Upper lobe of left lung (tissue), 4 donors: ENCODE measurements around the gene MARK3.
"Not testable (repeated sequence)": the region's sequence is repeated elsewhere in the genome, so short reads cannot be mapped to it uniquely, and the experiment has no call there.

Experiments
- POLR2A ChIP-seq, 4 donors: fragments of 450-650 bp; IDR thresholded peaks; one replicate each; pipeline ENCODE4 v1.5.1; 2016 to 2017; ENCODE audit warnings: antibody characterized with exemption in 4 of 4, mild to moderate bottlenecking in 2 of 4
- TF ChIP-seq, protein P1 (sequence below), 6 experiments: fragments of 450-650 bp in 4 of 6; fragments of 200-600 bp in 2 of 6; sonication (generic) in 2 of 6; IDR thresholded peaks; one replicate each; pipeline ENCODE4 v1.5.1; 2016 to 2019; ENCODE audit warnings: antibody characterized with exemption in 6 of 6

DNA sequence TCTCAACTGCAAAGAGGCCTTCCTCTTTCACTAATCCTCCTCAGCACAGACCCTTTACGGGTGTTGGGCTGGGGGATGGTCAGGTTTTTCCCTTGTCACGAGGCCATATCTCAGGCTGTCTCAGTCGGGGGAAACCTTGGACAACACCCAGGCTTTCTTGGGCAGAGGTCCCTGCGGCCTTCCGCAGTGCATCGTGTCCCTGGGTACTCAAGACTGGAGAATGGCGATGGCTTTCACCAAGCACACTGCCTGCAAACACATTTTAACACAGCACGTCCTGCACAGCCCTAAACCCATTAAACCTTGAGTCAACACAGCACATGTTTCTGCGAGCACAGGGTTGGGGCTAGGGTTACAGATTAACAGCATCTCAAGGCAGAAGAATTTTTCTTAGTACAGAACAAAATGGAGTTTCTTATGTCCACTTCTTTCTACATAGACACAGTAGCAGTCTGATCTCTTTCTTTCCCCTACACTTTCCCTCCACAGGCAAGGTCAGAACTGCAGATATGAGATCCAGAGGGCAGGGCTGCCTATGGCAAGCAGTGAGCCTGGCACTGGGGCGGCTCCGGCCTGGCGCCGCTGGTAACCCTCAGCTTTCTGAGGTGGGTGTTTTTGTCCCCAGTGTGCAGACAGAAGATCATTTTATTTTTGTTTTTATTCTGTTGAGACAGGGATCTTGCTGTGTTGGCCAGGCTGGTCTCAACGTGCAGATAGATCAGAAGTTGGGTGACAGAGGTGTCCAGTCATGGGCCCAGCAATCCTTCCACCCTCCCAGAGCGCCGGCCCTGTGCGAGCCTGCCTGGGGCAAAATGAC is 140.4 kb downstream of the MARK3 start:
- not testable (repeated sequence) for TF ChIP-seq POLR2A (IDR thresholded peaks at IDR 0.05)
- TF ChIP-seq, protein P1, sequence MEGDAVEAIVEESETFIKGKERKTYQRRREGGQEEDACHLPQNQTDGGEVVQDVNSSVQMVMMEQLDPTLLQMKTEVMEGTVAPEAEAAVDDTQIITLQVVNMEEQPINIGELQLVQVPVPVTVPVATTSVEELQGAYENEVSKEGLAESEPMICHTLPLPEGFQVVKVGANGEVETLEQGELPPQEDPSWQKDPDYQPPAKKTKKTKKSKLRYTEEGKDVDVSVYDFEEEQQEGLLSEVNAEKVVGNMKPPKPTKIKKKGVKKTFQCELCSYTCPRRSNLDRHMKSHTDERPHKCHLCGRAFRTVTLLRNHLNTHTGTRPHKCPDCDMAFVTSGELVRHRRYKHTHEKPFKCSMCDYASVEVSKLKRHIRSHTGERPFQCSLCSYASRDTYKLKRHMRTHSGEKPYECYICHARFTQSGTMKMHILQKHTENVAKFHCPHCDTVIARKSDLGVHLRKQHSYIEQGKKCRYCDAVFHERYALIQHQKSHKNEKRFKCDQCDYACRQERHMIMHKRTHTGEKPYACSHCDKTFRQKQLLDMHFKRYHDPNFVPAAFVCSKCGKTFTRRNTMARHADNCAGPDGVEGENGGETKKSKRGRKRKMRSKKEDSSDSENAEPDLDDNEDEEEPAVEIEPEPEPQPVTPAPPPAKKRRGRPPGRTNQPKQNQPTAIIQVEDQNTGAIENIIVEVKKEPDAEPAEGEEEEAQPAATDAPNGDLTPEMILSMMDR (IDR thresholded peaks at IDR 0.05) = not testable (repeated sequence)
